ENCODE data around the gene TNNI3K. TPM values are rescaled to one million over a fixed set of nuclear protein-coding genes. Genes with fewer than 3 reads are reported as not detected.
"Not testable (repeated sequence)": the region's sequence is repeated elsewhere in the genome, so short reads cannot be mapped to it uniquely, and the experiment has no call there.

The TNNI3K gene
- total RNA-seq, 2 donors from 2014 or later = 11.5 TPM; not detected in 1

DNA sequence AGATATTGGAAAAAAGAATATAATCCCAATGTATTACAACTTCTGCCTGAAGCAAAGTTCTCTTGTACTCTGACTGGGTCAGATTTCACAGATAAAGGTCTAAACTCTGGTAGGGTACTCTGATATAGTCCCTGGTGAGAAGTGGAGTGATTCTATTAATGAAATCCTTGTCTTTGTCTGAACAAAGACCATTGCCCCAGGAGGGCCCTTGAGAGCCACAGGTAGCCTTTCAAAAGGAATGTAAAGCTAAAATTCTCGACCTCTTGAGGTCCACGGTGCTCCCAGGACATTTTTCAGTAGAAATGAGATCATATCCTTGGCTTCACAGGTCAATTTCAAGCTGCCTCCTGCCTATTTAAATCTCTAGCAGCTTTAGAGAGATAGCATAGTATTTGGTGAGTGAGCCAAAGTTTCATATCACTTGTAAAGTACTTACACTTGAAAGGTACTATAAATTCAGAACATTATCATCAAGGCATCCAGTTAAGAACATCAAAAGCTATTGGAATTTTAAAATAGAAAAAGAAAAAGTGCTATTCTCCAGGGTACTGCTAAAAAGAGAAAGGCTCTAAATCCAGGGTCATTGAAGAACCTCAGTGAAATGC, 10.1 kb downstream of the TNNI3K start:
- ATAC-seq (no peak), DNase-seq (no peak)
- Histone ChIP-seq H3K27ac (no peak overlapping the region), H3K9me3 (no peaks in the 10 kb centered on the region), H3K4me1 (no peaks in the 10 kb centered on the region), H3K4me3 (no peak overlapping the region), H3K27me3 (no peaks in the 10 kb centered on the region), H3K36me3 (replicated peaks in 1 of 2; ENCODE audit: insufficient read depth in 1 of 2, low read depth in 2 of 2) (no peaks in the 10 kb centered on the region)
- TF ChIP-seq POLR2A (IDR thresholded peaks at IDR 0.05) = no peak
- intact Hi-C loops (cut with DNase I) = no loop called here
- WGBS, 2 donors = 3 to 8% methylated on average over 2 of the region's 2 CpGs

DNA sequence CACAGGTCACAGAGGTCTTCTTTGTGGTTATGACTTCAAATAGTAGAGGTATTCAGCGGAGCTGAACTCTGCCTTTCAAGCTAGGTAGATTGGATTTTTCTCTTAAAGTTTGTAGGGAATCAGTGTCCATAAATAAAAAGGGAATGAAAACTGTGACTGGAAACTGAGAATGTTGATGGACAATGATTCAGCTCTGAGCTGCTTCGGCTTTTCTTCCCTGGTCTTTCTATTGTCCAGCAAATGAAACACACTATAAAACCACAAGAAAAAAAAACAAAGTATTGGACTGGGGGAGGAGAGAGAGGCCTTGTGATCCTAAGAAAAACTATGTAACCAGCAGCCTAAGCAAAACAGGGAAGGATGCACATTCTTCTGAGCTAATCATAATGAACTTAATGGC, 11.1 kb downstream of the TNNI3K start:
- Histone ChIP-seq H3K4me3 (no peak overlapping the region), H3K36me3 (replicated peaks in 1 of 2; ENCODE audit: insufficient read depth in 1 of 2, low read depth in 2 of 2) (no peaks in the 10 kb centered on the region), H3K9me3 (no peaks in the 10 kb centered on the region), H3K4me1 (no peaks in the 10 kb centered on the region), H3K27me3 (no peaks in the 10 kb centered on the region), H3K27ac (no peak overlapping the region)
- intact Hi-C loops (cut with DNase I) = no loop called here
- ATAC-seq (no peak), DNase-seq (no peak)
- TF ChIP-seq, protein P1, sequence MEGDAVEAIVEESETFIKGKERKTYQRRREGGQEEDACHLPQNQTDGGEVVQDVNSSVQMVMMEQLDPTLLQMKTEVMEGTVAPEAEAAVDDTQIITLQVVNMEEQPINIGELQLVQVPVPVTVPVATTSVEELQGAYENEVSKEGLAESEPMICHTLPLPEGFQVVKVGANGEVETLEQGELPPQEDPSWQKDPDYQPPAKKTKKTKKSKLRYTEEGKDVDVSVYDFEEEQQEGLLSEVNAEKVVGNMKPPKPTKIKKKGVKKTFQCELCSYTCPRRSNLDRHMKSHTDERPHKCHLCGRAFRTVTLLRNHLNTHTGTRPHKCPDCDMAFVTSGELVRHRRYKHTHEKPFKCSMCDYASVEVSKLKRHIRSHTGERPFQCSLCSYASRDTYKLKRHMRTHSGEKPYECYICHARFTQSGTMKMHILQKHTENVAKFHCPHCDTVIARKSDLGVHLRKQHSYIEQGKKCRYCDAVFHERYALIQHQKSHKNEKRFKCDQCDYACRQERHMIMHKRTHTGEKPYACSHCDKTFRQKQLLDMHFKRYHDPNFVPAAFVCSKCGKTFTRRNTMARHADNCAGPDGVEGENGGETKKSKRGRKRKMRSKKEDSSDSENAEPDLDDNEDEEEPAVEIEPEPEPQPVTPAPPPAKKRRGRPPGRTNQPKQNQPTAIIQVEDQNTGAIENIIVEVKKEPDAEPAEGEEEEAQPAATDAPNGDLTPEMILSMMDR (IDR thresholded peaks at IDR 0.05) = no peak
- TF ChIP-seq POLR2A (IDR thresholded peaks at IDR 0.05) = no peak
- WGBS, 2 donors = 72 to 82% methylated on average over 2 of the region's 2 CpGs

DNA sequence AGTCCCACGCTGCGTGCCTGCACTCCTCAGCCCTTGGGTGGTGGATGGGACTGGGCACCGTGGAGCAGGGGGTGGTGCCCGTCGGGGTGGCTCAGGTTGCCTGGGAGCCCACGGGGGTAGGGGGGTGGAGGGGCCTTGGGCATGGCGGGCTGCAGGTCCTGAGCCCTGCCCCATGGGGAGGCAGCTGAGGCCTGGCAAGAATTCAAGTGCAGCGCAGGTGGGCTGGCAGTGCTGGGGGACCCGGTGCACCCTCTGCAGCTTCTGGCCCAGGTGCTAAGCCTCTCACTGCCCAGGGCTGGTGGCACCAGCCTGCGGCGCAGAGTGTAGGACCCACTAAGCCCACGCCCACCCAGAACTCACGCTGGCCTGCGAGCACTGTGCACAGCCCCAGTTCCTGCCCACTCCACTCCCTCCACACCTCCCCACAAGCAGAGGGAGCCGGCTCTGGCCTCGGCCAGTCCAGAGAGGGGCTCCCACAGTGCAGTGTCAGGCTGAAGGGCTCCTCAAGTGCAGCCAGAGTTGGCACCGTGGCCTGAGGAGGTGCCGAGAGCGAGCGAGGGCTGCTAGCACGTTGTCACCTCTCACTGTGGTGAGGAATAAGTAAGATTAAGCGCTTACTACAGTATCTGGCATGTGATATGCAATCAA, 12.8 kb downstream of the TNNI3K start:
- Histone ChIP-seq H3K27ac (no peak overlapping the region), H3K27me3 (no peaks in the 10 kb centered on the region), H3K4me1 (no peaks in the 10 kb centered on the region), H3K4me3 (no peak overlapping the region), H3K36me3 (replicated peaks in 1 of 2; ENCODE audit: insufficient read depth in 1 of 2, low read depth in 2 of 2) (no peaks in the 10 kb centered on the region), H3K9me3 (no peaks in the 10 kb centered on the region)
- no peak for DNase-seq
- ATAC-seq = no peak
- TF ChIP-seq, protein P1 (IDR thresholded peaks at IDR 0.05) = no peak
- TF ChIP-seq POLR2A (IDR thresholded peaks at IDR 0.05) = no peak
- intact Hi-C loops (cut with DNase I) = no loop called here
- 90 to 91% methylated on average over 11 to 22 of the region's 22 CpGs for WGBS, 2 donors

DNA sequence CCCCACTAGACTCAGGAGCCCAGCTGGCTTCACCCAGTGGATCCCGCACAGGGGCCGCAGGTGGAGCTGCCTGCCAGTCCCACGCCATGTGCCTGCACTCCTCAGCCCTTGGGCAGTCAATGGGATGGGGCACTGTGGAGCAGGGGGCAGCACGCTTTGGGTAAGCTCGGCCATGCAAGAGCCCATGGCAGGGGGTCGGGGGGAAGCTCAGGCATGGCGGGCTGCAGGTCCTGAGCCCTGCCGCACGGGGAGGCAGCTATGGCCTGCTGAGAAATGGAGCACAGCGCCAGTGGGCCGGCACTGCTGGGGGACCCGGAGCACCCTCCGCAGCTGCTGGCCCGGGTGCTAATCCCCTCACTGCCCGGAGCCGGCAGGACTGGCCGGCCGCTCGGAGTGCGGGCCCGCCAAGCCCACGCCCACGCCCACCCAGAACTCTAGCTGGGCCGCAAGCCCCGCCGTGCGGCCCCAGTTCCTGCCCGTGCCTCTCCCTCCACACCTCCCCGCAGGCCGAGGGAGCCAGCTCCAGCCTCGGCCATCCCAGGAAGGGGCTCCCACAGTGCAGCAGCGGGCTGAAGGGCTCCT, 18.1 kb downstream of the TNNI3K start:
- H3K4me1 ChIP-seq; H3K27me3 ChIP-seq; H3K9me3 ChIP-seq; H3K27ac ChIP-seq; H3K36me3 ChIP-seq (replicated peaks in 1 of 2; ENCODE audit: insufficient read depth in 1 of 2, low read depth in 2 of 2); H3K4me3 ChIP-seq; ATAC-seq; intact Hi-C loops (cut with DNase I): not testable (repeated sequence)
- DNase-seq = peak in 1 of 4 donors; percentile 9
- 88 to 93% methylated on average over 20 to 29 of the region's 32 CpGs for WGBS, 2 donors

DNA sequence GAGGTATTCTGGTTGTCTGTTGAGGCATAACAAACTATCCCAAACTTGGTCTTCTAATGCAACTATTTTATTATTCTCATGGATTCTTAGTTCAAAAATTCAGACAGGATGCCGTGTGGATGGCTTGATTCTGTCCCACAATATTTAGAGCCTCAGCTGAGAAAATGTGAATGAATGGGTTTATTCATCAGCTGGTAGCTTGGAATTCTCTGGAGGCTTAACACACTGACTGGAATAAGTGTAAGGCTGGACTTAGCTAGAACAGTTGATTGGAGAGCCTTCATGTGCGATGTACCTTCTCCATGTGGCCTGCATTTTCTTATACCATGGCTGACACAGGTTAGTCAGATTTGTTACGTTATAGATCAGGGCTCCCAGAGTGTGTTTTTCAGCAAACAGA, 30.8 kb downstream of the TNNI3K start:
- TF ChIP-seq POLR2A (IDR thresholded peaks at IDR 0.05) = no peak
- no peaks in the 10 kb centered on the region for H3K4me1 ChIP-seq
- no peak overlapping the region for H3K27ac ChIP-seq
- DNase-seq (no peak), ATAC-seq (no peak)
- H3K27me3 ChIP-seq = no peaks in the 10 kb centered on the region
- WGBS, 2 donors = 80 to 84% methylated on average over 3 of the region's 3 CpGs
- H3K9me3 ChIP-seq = no peaks in the 10 kb centered on the region
- no peak overlapping the region for H3K4me3 ChIP-seq
- intact Hi-C loops (cut with DNase I) = no loop called here
- no peaks in the 10 kb centered on the region for H3K36me3 ChIP-seq (replicated peaks in 1 of 2; ENCODE audit: insufficient read depth in 1 of 2, low read depth in 2 of 2)

DNA sequence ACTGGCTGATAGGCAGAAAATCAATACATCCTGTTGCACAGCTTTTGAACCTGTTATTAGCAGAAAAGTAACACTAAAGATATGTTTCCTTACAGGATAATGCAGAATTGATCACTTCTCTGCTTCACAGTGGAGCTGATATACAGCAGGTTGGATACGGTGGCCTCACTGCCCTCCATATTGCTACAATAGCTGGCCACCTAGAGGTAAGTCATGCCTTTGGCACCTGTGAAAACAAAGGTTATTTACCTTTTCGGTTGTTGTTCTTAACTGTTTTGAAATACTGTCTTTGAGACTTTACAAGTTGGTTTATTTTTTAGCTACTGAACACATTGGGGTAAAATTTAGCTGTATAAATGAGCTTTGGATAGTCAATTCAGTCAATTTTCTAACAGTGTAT, 36.3 kb downstream of the TNNI3K start:
- ATAC-seq (no peak), DNase-seq (no peak)
- Histone ChIP-seq H3K4me3 (no peak overlapping the region), H3K9me3 (no peaks in the 10 kb centered on the region), H3K36me3 (replicated peaks in 1 of 2; ENCODE audit: insufficient read depth in 1 of 2, low read depth in 2 of 2) (no peaks in the 10 kb centered on the region), H3K4me1 (no peaks in the 10 kb centered on the region), H3K27ac (no peak overlapping the region), H3K27me3 (no peaks in the 10 kb centered on the region)
- intact Hi-C loops (cut with DNase I) = no loop called here
- WGBS, 2 donors = 20 to 30% methylated on average over 2 of the region's 2 CpGs
- TF ChIP-seq, protein P1 (IDR thresholded peaks at IDR 0.05) = no peak
- TF ChIP-seq POLR2A (IDR thresholded peaks at IDR 0.05) = no peak
